Sigmoid colon (tissue), 4 donors: ENCODE results near the gene DNER.

Source experiments
- CTCF ChIP-seq, 4 experiments: fragments of 450-650 bp in 3 of 4; fragments of 200-600 bp in 1 of 4; IDR thresholded peaks; one replicate each; pipeline ENCODE4 v1.5.1; 2016 to 2019; ENCODE audit warnings: antibody characterized with exemption in 4 of 4, mild to moderate bottlenecking in 3 of 4, moderate library complexity in 2 of 4
- EP300 ChIP-seq, 4 donors: sonication (generic); formaldehyde crosslinking; IDR thresholded peaks; one replicate each; pipeline ENCODE4 v1.6.1; 2017; ENCODE audit warnings: antibody characterized with exemption in 4 of 4

GRCh38 chr2:229616433-229616832 is 97.9 kb downstream of the DNER start:
- TF ChIP-seq CTCF (IDR thresholded peaks at IDR 0.05) (no peak), EP300 (IDR thresholded peaks at IDR 0.05) (no peak)
